VCaP (cell line): ENCODE measurements around the gene MALRD1.

ENCODE experiments used
- H3K27ac ChIP-seq: fragments of 450-650 bp; 2 replicates; pipeline ENCODE4 v1.5.1; 2017
- CTCF ChIP-seq: fragments of 450-650 bp; conservative IDR thresholded peaks from 2 replicates; pipeline ENCODE4 v1.5.1; 2017; ENCODE audit warnings: mild to moderate bottlenecking, moderate library complexity

Gene MALRD1

GRCh38 chr10:19518109-19518508 lies 469.5 kb downstream of the MALRD1 start:
- no peak for TF ChIP-seq CTCF

GRCh38 chr10:19518632-19519031 lies 470.0 kb downstream of the MALRD1 start:
- H3K27ac ChIP-seq: no peak overlapping the region
- TF ChIP-seq CTCF: no peak

More at GRCh38 chr10:19518109-19518508, 469.5 kb downstream of the MALRD1 start:
- no peak overlapping the region for H3K27ac ChIP-seq

GRCh38 chr10:19531324-19531723 lies 482.7 kb downstream of the MALRD1 start:
- no peak overlapping the region for H3K27ac ChIP-seq
- TF ChIP-seq CTCF: no peak

- no peak for TF ChIP-seq CTCF
- no peak overlapping the region for H3K27ac ChIP-seq
Measured at GRCh38 chr10:19532411-19532810, 483.8 kb downstream of the MALRD1 start.

- no peak overlapping the region for H3K27ac ChIP-seq
- no peak for TF ChIP-seq CTCF
Measured at GRCh38 chr10:19541299-19541698, 492.7 kb downstream of the MALRD1 start.

- no peak overlapping the region for H3K27ac ChIP-seq
- TF ChIP-seq CTCF: no peak
Measured at GRCh38 chr10:19546224-19546623, 497.6 kb downstream of the MALRD1 start.

- no peak overlapping the region for H3K27ac ChIP-seq
- no peak for TF ChIP-seq CTCF
Measured at GRCh38 chr10:19549503-19549902, 500.9 kb downstream of the MALRD1 start.

- no peak for TF ChIP-seq CTCF
- no peak overlapping the region for H3K27ac ChIP-seq
Measured at GRCh38 chr10:19556666-19557065, 508.1 kb downstream of the MALRD1 start.
